Upper lobe of right lung (tissue), 1 donor: ENCODE results near the gene SEZ6. TPM values are rescaled to one million over a fixed set of nuclear protein-coding genes. Genes with fewer than 3 reads are reported as not detected.

Source experiments
- ATAC-seq: fragments of 200-7000 bp; cut with Tn5 transposase; one replicate; pipeline ENCODE4 v1.9.1; 2020; ENCODE audit warnings: mild to moderate bottlenecking, moderate library complexity
- DNase-seq: peaks from one replicate; pipeline ENCODE4 v3.0.0-alpha.2; 2020
- H3K27ac ChIP-seq: fragments of 200-600 bp; one replicate; pipeline ENCODE4 v1.8.0; 2022
- H3K27me3 ChIP-seq: fragments of 200-600 bp; one replicate; pipeline ENCODE4 v1.8.0; 2022; ENCODE audit warnings: mild to moderate bottlenecking
- H3K36me3 ChIP-seq: fragments of 200-600 bp; one replicate; pipeline ENCODE4 v1.8.0; 2022
- H3K4me1 ChIP-seq: fragments of 200-600 bp; one replicate; pipeline ENCODE4 v1.8.0; 2022
- H3K4me3 ChIP-seq: fragments of 200-600 bp; one replicate; pipeline ENCODE4 v1.8.0; 2022; ENCODE audit warnings: mild to moderate bottlenecking
- H3K9me3 ChIP-seq: fragments of 200-600 bp; one replicate; pipeline ENCODE4 v1.8.0; 2022
- intact Hi-C: fragments of 100-400 bp; cut with DNase I; formaldehyde crosslinking; loops from one replicate; pipeline ENCODE4 v1.11.0; 2022
- total RNA-seq: library from RNA; stranded (reverse); fragmentation: NEBNext Ultra II Directional; extraction: Animal tissue kit (Norgen Biotek cat#: 25700); gene quantifications from one replicate; pipeline ENCODE4 v1.2.1, GENCODE V29; 2021
- TF ChIP-seq, protein P1 (sequence below): fragments of 200-600 bp; IDR thresholded peaks from one replicate; pipeline ENCODE4 v1.8.0; 2022; ENCODE audit warnings: antibody characterized with exemption
- donor health status: DM: no; HTN: yes; CAD: no; lungs with severe emphysema.

Gene SEZ6
- total RNA-seq, 1 donor from 2014 or later: not detected

DNA sequence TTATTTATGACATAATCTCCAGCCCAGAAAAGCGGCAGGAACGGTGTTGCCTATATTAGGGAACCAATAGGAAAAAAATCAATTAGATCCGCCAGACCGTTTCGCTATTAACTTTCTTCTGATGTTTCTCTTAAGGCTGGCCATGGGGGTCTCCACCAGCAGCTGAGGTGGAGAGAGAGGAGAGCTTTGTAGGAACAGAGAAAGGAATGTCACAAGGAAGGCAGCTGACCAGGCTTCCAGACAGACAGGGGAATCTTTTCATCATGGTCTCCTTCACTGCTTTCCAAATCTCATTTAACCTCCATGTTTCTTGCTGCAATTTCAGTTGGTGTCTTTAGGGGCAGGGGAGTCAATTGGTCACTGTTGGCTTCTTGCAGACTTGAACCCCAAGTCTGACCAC is 8.9 kb upstream of the SEZ6 start:
- no peak overlapping the region for H3K27ac ChIP-seq
- no peak for ATAC-seq
- intact Hi-C loops: no loop called here
- TF ChIP-seq, protein P1, sequence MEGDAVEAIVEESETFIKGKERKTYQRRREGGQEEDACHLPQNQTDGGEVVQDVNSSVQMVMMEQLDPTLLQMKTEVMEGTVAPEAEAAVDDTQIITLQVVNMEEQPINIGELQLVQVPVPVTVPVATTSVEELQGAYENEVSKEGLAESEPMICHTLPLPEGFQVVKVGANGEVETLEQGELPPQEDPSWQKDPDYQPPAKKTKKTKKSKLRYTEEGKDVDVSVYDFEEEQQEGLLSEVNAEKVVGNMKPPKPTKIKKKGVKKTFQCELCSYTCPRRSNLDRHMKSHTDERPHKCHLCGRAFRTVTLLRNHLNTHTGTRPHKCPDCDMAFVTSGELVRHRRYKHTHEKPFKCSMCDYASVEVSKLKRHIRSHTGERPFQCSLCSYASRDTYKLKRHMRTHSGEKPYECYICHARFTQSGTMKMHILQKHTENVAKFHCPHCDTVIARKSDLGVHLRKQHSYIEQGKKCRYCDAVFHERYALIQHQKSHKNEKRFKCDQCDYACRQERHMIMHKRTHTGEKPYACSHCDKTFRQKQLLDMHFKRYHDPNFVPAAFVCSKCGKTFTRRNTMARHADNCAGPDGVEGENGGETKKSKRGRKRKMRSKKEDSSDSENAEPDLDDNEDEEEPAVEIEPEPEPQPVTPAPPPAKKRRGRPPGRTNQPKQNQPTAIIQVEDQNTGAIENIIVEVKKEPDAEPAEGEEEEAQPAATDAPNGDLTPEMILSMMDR: no peak
- H3K4me1 ChIP-seq: peaks cover under 1% of the 10 kb centered on the region
- DNase-seq: no peak
- no peak overlapping the region for H3K4me3 ChIP-seq
- peaks cover 32% of the 10 kb centered on the region for H3K27me3 ChIP-seq
- no peaks in the 10 kb centered on the region for H3K9me3 ChIP-seq
- no peaks in the 10 kb centered on the region for H3K36me3 ChIP-seq

DNA sequence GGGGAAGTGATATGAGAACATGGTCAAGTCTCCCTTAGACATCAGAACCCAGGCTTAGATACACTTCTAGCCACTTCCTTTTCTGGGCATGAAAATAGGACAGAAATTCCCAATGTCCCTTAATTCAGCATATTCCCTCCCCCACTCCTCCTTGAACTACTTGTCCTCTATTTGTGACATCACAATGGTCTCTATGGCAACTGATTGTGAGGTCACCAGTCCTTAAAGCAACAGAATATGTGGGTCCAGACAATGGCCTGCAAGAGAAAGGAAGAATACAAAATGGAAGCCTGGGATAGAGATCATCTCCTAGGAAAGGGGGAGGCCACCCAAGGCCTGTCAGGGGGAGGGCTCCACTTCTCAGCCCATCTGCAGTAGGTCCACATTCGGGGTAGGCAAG is 6.7 kb upstream of the SEZ6 start:
- intact Hi-C loops: no loop called here
- ATAC-seq: no peak
- TF ChIP-seq, protein P1: no peak

DNA sequence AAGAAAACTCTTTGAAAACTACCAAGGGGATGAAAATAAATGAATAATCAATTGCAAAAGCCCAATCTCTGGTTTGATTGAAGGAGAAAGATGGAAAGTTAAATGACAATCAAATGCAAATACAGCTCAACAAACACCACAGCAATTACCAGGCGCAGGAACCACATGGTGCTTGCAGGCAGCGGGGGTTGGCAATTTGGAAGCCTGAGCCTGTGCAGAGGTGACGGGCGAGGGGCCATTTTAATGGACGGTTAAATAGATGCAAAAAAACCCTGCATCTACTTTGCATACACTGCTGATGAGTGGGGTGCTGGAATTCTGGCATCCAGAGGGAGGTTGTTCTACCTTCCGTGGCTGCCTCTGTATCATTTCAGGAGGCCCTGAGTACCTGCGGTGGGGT is 4.8 kb upstream of the SEZ6 start:
- intact Hi-C loops: no loop called here
- ATAC-seq (no peak), DNase-seq (no peak)
- Histone ChIP-seq H3K27me3 (peaks cover 27% of the 10 kb centered on the region), H3K4me3 (no peak overlapping the region), H3K4me1 (no peaks in the 10 kb centered on the region), H3K36me3 (no peaks in the 10 kb centered on the region), H3K9me3 (no peaks in the 10 kb centered on the region), H3K27ac (no peak overlapping the region)
- TF ChIP-seq, protein P1: no peak

More for the DNA sequence above, 6.7 kb upstream of the SEZ6 start:
- Histone ChIP-seq H3K27me3 (peaks cover 18% of the 10 kb centered on the region), H3K9me3 (no peaks in the 10 kb centered on the region), H3K36me3 (no peaks in the 10 kb centered on the region), H3K27ac (no peak overlapping the region), H3K4me1 (no peaks in the 10 kb centered on the region), H3K4me3 (no peak overlapping the region)
- DNase-seq: no peak

DNA sequence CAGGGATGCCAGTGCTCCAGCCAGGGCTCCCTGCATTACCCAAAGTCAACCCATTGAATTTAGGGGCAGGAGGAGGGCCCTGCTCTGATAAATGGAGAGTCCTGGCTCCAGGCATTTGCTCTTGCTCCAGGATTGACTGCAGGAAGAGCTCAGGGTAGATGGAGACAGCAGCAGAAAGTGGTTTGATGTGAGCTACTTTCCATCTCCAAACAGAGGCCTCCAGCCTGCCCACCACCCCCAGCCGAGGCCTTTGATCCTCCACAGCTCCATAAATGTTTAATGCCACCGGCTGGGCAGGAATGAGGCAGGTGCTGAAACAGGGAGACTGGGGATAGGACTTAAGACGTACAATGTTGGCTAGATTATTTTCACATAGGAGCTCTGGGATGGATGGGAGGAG is 4.3 kb upstream of the SEZ6 start:
- no peaks in the 10 kb centered on the region for H3K36me3 ChIP-seq
- DNase-seq: no peak
- no peak for ATAC-seq
- TF ChIP-seq, protein P1: no peak
- H3K27ac ChIP-seq: no peak overlapping the region
- no peak overlapping the region for H3K4me3 ChIP-seq
- no peaks in the 10 kb centered on the region for H3K4me1 ChIP-seq
- peaks cover 32% of the 10 kb centered on the region for H3K27me3 ChIP-seq
- intact Hi-C loops: no loop called here
- H3K9me3 ChIP-seq: no peaks in the 10 kb centered on the region

DNA sequence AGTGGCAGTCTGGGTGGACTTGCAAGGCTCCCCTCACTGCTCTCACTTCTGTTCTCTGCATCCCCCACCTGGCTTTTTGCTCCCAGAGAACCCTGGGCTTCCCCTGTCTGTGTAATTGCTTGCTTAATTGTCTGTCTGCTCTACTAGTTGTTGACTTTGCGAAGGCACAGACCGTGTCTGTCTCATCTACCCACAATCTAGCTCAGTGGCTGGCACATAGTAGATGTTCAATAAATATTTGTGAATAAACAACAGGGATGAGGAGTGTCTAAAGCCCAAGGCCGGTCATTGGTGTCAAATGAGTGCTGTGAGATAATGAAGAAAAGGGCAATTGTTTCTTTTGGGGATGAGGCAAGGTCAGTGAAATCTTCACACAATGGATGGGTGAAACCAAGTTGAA is 2.8 kb upstream of the SEZ6 start:
- no peak for ATAC-seq
- Histone ChIP-seq H3K27me3 (peaks cover 45% of the 10 kb centered on the region), H3K27ac (no peak overlapping the region), H3K4me3 (no peak overlapping the region), H3K9me3 (no peaks in the 10 kb centered on the region), H3K36me3 (no peaks in the 10 kb centered on the region), H3K4me1 (no peaks in the 10 kb centered on the region)
- intact Hi-C loops: no loop called here
- no peak for DNase-seq
- TF ChIP-seq, protein P1: no peak

DNA sequence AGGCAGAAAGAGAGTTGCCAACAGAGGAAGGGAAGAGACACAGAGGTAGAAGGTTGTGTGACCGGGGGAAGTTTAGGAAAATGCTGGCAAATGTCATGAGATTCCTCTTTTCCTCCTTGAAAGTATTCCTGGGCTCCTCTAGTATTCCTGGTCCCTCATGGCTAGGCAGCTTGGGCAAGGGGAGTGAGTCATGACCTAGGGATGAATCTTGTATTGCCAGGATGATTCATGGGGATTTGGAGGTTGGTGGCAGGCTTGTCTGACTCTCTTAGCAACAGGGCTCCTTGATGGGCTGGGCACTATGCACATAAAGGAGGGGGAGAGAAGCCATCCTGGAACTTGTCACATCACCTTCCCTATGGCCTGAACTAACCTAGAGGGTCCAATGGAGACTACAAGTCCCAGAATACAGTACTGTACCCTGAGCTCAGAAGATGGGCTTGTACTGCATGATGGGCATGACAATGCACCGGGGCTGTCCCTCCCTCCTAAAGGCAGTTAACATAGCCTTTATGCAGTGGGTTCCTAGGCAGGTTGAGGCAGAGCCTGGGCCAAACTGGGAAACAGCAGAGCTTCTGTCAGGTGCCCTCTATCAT is 2.1 kb upstream of the SEZ6 start:
- peaks cover 51% of the 10 kb centered on the region for H3K27me3 ChIP-seq
- no peaks in the 10 kb centered on the region for H3K4me1 ChIP-seq
- intact Hi-C loops: no loop called here
- H3K4me3 ChIP-seq: no peak overlapping the region
- H3K27ac ChIP-seq: no peak overlapping the region
- no peaks in the 10 kb centered on the region for H3K36me3 ChIP-seq
- no peak for DNase-seq
- ATAC-seq: no peak
- H3K9me3 ChIP-seq: no peaks in the 10 kb centered on the region
- TF ChIP-seq, protein P1: no peak
